A673 (cell line): ENCODE data around the gene METTL26. TPM values are rescaled to one million over a fixed set of nuclear protein-coding genes. Genes with fewer than 3 reads are reported as not detected.

ENCODE experiments used
- BruUV-seq: library from RNA; stranded (reverse); fragments of 400-500 nt; replicated peaks from 2 replicates; lab custom pipeline; 2021; lab: Mats Ljungman, UMichigan
- CTCF ChIA-PET: fragments of 300-600 bp; sonication (Branson Sonifier 250); formaldehyde crosslinking; loops from one replicate; lab custom pipeline; 2022; ENCODE audit warnings: antibody characterized with exemption; lab: Charles Lee
- POLR2A ChIA-PET: fragments of 300-600 bp; sonication (Branson Sonifier 250); formaldehyde crosslinking; loops from one replicate; lab custom pipeline; 2022; ENCODE audit warnings: antibody characterized with exemption; ENCODE audit not compliant: low non-redundant PET; lab: Charles Lee
- DNase-seq: peaks from one replicate; pipeline ENCODE4 v3.0.0-alpha.2; 2015; ENCODE audit warnings: low spot score
- H3K27ac ChIP-seq: fragments of 200-600 bp; sonication (generic); 2 replicates; pipeline ENCODE4 v1.5.1; 2016; ENCODE audit warnings: mixed run types, low read depth, mild to moderate bottlenecking, mixed read lengths, antibody characterized with exemption, low read length; ENCODE audit not compliant: poor library complexity, severe bottlenecking
- H3K27me3 ChIP-seq: fragments of 200-600 bp; sonication (generic); replicated peaks from 2 replicates; pipeline ENCODE4 v1.6.1; 2017; ENCODE audit warnings: mixed run types, low read depth, mild to moderate bottlenecking, mixed read lengths, antibody characterized with exemption, low read length; ENCODE audit not compliant: insufficient read depth, poor library complexity
- H3K36me3 ChIP-seq: fragments of 200-600 bp; sonication (generic); 2 replicates; pipeline ENCODE4 v1.6.1; 2016; ENCODE audit warnings: mixed run types, mild to moderate bottlenecking, mixed read lengths, antibody characterized with exemption, low read length; ENCODE audit not compliant: insufficient read depth, poor library complexity, severe bottlenecking
- H3K4me1 ChIP-seq: fragments of 200-600 bp; sonication (generic); 2 replicates; pipeline ENCODE4 v1.6.1; 2017; ENCODE audit warnings: mixed run types, mild to moderate bottlenecking, mixed read lengths, antibody characterized with exemption, low read length; ENCODE audit not compliant: insufficient read depth, poor library complexity, severe bottlenecking
- H3K4me3 ChIP-seq: fragments of 200-600 bp; sonication (generic); 2 replicates; pipeline ENCODE4 v1.5.1; 2016; ENCODE audit warnings: low read depth, mixed run types, mild to moderate bottlenecking, mixed read lengths, low read length; ENCODE audit not compliant: poor library complexity, severe bottlenecking
- H3K9me3 ChIP-seq: fragments of 200-600 bp; sonication (generic); 2 replicates; pipeline ENCODE4 v1.6.1; 2016; ENCODE audit warnings: mixed run types, low read depth, mild to moderate bottlenecking, mixed read lengths, antibody characterized with exemption, low read length; ENCODE audit not compliant: poor library complexity, severe bottlenecking
- CTCF ChIP-seq: fragments of 300-800, 200-600 bp; sonication (generic); conservative IDR thresholded peaks from 2 replicates; pipeline ENCODE4 v1.5.1; 2017; ENCODE audit warnings: low read depth, mild to moderate bottlenecking, antibody characterized with exemption, low read length, moderate library complexity, mixed read lengths
- EZH2 ChIP-seq: fragments of 200-600 bp; sonication (generic); IDR thresholded peaks from 2 replicates; pipeline ENCODE4 v1.6.1; 2017; ENCODE audit warnings: borderline replicate concordance, low read depth, mild to moderate bottlenecking, mixed read lengths, antibody characterized with exemption, low read length; ENCODE audit not compliant: poor library complexity, severe bottlenecking
- intact Hi-C: fragments of 100-400 bp; cut with micrococcal nuclease; formaldehyde crosslinking; loops from one replicate; pipeline ENCODE4 v1.10.0; 2022; ENCODE audit not compliant: unreplicated experiment
- total RNA-seq: library from RNA; stranded (reverse); gene quantifications from 2 replicates; pipeline ENCODE4 v1.2.3, GENCODE V29; 2021

METTL26 gene
- total RNA-seq, 1 experiment from 2014 or later: 138 TPM

- H3K4me3 ChIP-seq: peak within 1 kb of the TSS; percentile 94
- H3K36me3 ChIP-seq: peaks cover 23% of the 10 kb centered on the region
- H3K4me1 ChIP-seq: peaks cover 38% of the 10 kb centered on the region
- no peaks in the 10 kb centered on the region for H3K27me3 ChIP-seq
- BruUV-seq: no TSS peak
- H3K27ac ChIP-seq: peak within 1 kb of the TSS; percentile 86
- peak; percentile 93 for DNase-seq
- intact Hi-C loops: no loop called here
- CTCF ChIA-PET: interaction anchor here (0.6 kb wide), 1 partner anchor 1475 kb away, joined by 3 read pairs; no protein-coding TSS in a partner anchor
- no peaks in the 10 kb centered on the region for H3K9me3 ChIP-seq
- POLR2A ChIA-PET: no interaction called here
- no peak for TF ChIP-seq EZH2
- TF ChIP-seq CTCF: no peak
These were observed 43.9 kb upstream of the METTL26 start, which contains the start of gene STUB1 for GRCh38 chr16:679814-680624. STUB1 (plus strand) TSS chr16:680410; CDS start chr16:680526, 116 bp downstream.

- DNase-seq: peak; percentile 77
- Histone ChIP-seq H3K4me1 (peaks cover 41% of the 10 kb centered on the region), H3K4me3 (peak overlapping the region; percentile 94), H3K9me3 (no peaks in the 10 kb centered on the region), H3K27ac (peak overlapping the region; percentile 85), H3K36me3 (peaks cover 23% of the 10 kb centered on the region), H3K27me3 (no peaks in the 10 kb centered on the region)
- intact Hi-C loops: no loop called here
- TF ChIP-seq CTCF (no peak), EZH2 (no peak)
- no TSS peak for BruUV-seq
- POLR2A ChIA-PET: no interaction called here
- CTCF ChIA-PET: no interaction called here
These were observed 43.0 kb upstream of the METTL26 start for GRCh38 chr16:678858-679813.

GRCh38 chr16:678209-678857 is 42.2 kb upstream of the METTL26 start:
- CTCF ChIA-PET: no interaction called here
- POLR2A ChIA-PET: no interaction called here

More at GRCh38 chr16:678209-678857, 42.2 kb upstream of the METTL26 start:
- Histone ChIP-seq H3K4me3 (no peak overlapping the region), H3K9me3 (no peaks in the 10 kb centered on the region), H3K27me3 (no peaks in the 10 kb centered on the region), H3K27ac (peak overlapping the region; percentile 85), H3K36me3 (peaks cover 29% of the 10 kb centered on the region), H3K4me1 (peaks cover 36% of the 10 kb centered on the region)
- no peak for DNase-seq
- TF ChIP-seq EZH2: no peak
- no peak for TF ChIP-seq CTCF
- intact Hi-C loops: no loop called here
- no TSS peak for BruUV-seq
